Endodermal cell (in vitro differentiated cells): ENCODE measurements around the gene SLC5A11. TPM values are rescaled to one million over a fixed set of nuclear protein-coding genes. Genes with fewer than 3 reads are reported as not detected.

Experiments
- DNase-seq: peaks from one replicate; pipeline ENCODE4 v3.0.0-alpha.2; 2017
- H3K27ac ChIP-seq: 2 replicates; pipeline ENCODE4 v1.5.1; 2013; ENCODE audit warnings: mild to moderate bottlenecking, low read depth, low read length, moderate library complexity
- H3K27me3 ChIP-seq: 2 replicates; pipeline ENCODE4 v1.6.1; 2013; ENCODE audit warnings: mild to moderate bottlenecking, low read length, moderate library complexity; ENCODE audit not compliant: insufficient read depth, control insufficient read depth, poor library complexity, severe bottlenecking
- H3K36me3 ChIP-seq: 2 replicates; pipeline ENCODE4 v1.7.0; 2013; ENCODE audit warnings: mild to moderate bottlenecking, low read length, moderate library complexity; ENCODE audit not compliant: control insufficient read depth, insufficient read depth
- H3K4me1 ChIP-seq: one replicate; pipeline ENCODE4 v1.7.0; 2013; ENCODE audit warnings: low read length; ENCODE audit not compliant: control insufficient read depth, insufficient read depth
- H3K4me3 ChIP-seq: 2 replicates; pipeline ENCODE4 v1.5.1; 2013; ENCODE audit warnings: mild to moderate bottlenecking, low read length, moderate library complexity
- H3K9ac ChIP-seq: 2 replicates; pipeline ENCODE4 v1.6.1; 2013; ENCODE audit warnings: mild to moderate bottlenecking, low read length, moderate library complexity; ENCODE audit not compliant: poor library complexity, severe bottlenecking; ENCODE audit errors: extremely low read depth
- H3K9me3 ChIP-seq: 2 replicates; pipeline ENCODE4 v1.6.1; 2013; ENCODE audit warnings: mild to moderate bottlenecking, low read length, moderate library complexity; ENCODE audit not compliant: control insufficient read depth
- H3K27ac Mint-ChIP-seq: 2 replicates; pipeline ENCODE4 v1.8.0; 2020; ENCODE audit warnings: mixed read lengths
- H3K27me3 Mint-ChIP-seq: 2 replicates; pipeline ENCODE4 v1.8.0; 2021; ENCODE audit warnings: mild to moderate bottlenecking, mixed read lengths; ENCODE audit not compliant: insufficient read depth
- H3K36me3 Mint-ChIP-seq: 2 replicates; pipeline ENCODE4 v1.8.0; 2020; ENCODE audit warnings: low read depth, mixed read lengths
- H3K4me1 Mint-ChIP-seq: 2 replicates; pipeline ENCODE4 v1.8.0; 2020; ENCODE audit warnings: mixed read lengths
- H3K4me3 Mint-ChIP-seq: 2 replicates; pipeline ENCODE4 v1.8.0; 2020; ENCODE audit warnings: mild to moderate bottlenecking, moderate library complexity, mixed read lengths
- H3K9me3 Mint-ChIP-seq: 2 replicates; pipeline ENCODE4 v1.8.0; 2020; ENCODE audit warnings: mild to moderate bottlenecking, mixed read lengths
- WGBS, 2 experiments: methylation state at CpG; one replicate each; pipeline versions ENCODE4 v1.1.5 to v1.1.7; 2013; ENCODE audit warnings: missing lambda C conversion rate in 2 of 2, mixed read lengths in 1 of 2; ENCODE audit not compliant: insufficient coverage in 1 of 2, insufficient read length in 1 of 2; 5-methylcytosine and 5-hydroxymethylcytosine counted together
- total RNA-seq, 2 donors: library from RNA; stranded (reverse); fragmentation: NEBNext Ultra II Directional in 1 of 2; extraction: Animal tissue kit (Norgen Biotek cat#: 25700) in 1 of 2; gene quantifications; 2 replicates in 1 of 2; 3 replicates in 1 of 2; pipeline ENCODE4 v1.2.1, GENCODE V29; 2021
- TF ChIP-seq, protein P1 (sequence below): fragments of 200-600 bp; sonication (generic); conservative IDR thresholded peaks from 2 replicates; pipeline ENCODE4 v1.5.0; 2021; ENCODE audit warnings: antibody characterized with exemption, mild to moderate bottlenecking

SLC5A11 gene
- total RNA-seq, 2 donors from 2014 or later = 0.29 TPM; not detected in 1

DNA sequence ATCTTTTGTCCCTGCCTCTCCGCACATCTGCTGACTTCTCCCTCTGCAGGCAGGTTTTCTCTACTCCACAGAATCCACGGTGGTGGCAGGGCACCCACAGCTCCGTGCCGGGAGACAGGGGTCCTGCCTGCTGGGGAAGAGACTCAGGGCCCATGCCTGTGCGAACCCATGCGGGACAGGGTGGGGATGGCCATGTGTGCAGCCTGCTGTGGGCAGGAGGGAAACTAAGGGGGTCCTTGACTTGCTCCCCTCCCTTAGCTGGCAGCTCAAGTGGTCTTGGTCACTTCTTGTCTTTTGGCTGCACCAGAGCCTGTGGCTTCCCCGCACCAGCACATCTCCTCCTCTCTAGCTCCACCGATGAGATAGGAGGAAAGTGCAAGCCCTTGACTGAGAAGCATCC, 69.8 kb downstream of the SLC5A11 start:
- no peak for DNase-seq
- no peaks in the 10 kb centered on the region for H3K27me3 ChIP-seq
- TF ChIP-seq, protein P1, sequence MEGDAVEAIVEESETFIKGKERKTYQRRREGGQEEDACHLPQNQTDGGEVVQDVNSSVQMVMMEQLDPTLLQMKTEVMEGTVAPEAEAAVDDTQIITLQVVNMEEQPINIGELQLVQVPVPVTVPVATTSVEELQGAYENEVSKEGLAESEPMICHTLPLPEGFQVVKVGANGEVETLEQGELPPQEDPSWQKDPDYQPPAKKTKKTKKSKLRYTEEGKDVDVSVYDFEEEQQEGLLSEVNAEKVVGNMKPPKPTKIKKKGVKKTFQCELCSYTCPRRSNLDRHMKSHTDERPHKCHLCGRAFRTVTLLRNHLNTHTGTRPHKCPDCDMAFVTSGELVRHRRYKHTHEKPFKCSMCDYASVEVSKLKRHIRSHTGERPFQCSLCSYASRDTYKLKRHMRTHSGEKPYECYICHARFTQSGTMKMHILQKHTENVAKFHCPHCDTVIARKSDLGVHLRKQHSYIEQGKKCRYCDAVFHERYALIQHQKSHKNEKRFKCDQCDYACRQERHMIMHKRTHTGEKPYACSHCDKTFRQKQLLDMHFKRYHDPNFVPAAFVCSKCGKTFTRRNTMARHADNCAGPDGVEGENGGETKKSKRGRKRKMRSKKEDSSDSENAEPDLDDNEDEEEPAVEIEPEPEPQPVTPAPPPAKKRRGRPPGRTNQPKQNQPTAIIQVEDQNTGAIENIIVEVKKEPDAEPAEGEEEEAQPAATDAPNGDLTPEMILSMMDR = no peak
- no peaks in the 10 kb centered on the region for H3K9me3 ChIP-seq
- Mint-ChIP-seq H3K4me3 (no peak overlapping the region), H3K27ac (peak overlapping the region; percentile 14), H3K4me1 (no peaks in the 10 kb centered on the region), H3K27me3 (no peaks in the 10 kb centered on the region), H3K36me3 (peaks cover 24% of the 10 kb centered on the region), H3K9me3 (no peaks in the 10 kb centered on the region)
- WGBS, 2 experiments = 89 to 94% methylated on average over 6 to 8 of the region's 8 CpGs
- no peak overlapping the region for H3K27ac ChIP-seq
- H3K4me1 ChIP-seq = no peaks in the 10 kb centered on the region
- peaks cover 17% of the 10 kb centered on the region for H3K36me3 ChIP-seq
- no peak overlapping the region for H3K9ac ChIP-seq
- no peak overlapping the region for H3K4me3 ChIP-seq

DNA sequence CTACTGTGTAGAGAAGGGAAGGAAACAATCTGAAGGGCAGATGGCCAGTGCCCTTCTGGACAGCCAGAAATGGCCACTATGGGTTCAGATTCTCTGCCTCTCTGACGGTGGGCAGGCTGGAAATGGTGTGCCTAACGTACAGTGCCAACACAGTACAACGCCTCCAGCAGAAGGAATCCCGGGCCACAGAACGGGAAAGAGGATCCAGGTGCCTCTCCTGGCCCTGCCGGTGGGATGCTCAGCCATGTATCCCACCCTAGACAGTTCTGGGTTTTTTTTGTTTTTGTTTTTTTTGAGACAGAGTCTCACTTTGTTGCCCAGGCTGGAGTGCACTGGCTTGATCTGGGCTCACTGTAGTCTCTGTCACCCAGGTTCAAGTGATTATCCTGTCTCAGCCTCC, 71.5 kb downstream of the SLC5A11 start:
- H3K9me3 ChIP-seq = no peaks in the 10 kb centered on the region
- no peaks in the 10 kb centered on the region for H3K4me1 ChIP-seq
- no peaks in the 10 kb centered on the region for H3K27me3 ChIP-seq
- H3K36me3 ChIP-seq = peaks cover 32% of the 10 kb centered on the region
- Mint-ChIP-seq H3K36me3 (peaks cover 40% of the 10 kb centered on the region), H3K27me3 (no peaks in the 10 kb centered on the region), H3K9me3 (no peaks in the 10 kb centered on the region), H3K4me3 (no peak overlapping the region), H3K4me1 (no peaks in the 10 kb centered on the region), H3K27ac (no peak overlapping the region)
- no peak overlapping the region for H3K9ac ChIP-seq
- H3K27ac ChIP-seq = no peak overlapping the region
- TF ChIP-seq, protein P1 = no peak
- H3K4me3 ChIP-seq = no peak overlapping the region
- 91 to 94% methylated on average over 3 to 6 of the region's 6 CpGs for WGBS, 2 experiments
- DNase-seq = no peak

DNA sequence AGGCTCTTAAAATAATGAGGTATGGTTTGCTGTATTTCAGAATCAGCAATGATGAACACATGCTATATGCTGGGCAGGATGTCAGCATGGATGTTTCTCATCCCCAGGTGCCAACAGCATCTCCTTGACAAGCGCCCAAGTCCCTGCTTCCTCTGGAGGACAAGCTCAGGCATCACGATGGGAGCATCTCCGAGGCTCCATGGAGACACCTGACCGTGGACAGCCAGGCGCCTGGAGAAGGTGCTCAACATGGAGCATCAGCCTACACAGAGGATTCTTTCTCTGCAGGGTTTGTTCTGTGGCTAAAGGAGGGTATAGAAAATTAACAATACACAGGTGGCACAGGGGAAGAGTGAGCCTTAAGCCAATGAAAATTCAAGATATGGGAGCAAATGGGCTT, 72.1 kb downstream of the SLC5A11 start:
- no peak overlapping the region for H3K9ac ChIP-seq
- Mint-ChIP-seq H3K27ac (no peak overlapping the region), H3K4me1 (no peaks in the 10 kb centered on the region), H3K4me3 (no peak overlapping the region), H3K27me3 (no peaks in the 10 kb centered on the region), H3K9me3 (no peaks in the 10 kb centered on the region), H3K36me3 (peaks cover 44% of the 10 kb centered on the region)
- TF ChIP-seq, protein P1 = no peak
- no peak overlapping the region for H3K27ac ChIP-seq
- DNase-seq = no peak
- no peak overlapping the region for H3K4me3 ChIP-seq
- peaks cover 32% of the 10 kb centered on the region for H3K36me3 ChIP-seq
- WGBS, 2 experiments = 94% methylated on average over 2 to 5 of the region's 5 CpGs
- H3K27me3 ChIP-seq = no peaks in the 10 kb centered on the region
- no peaks in the 10 kb centered on the region for H3K4me1 ChIP-seq
- no peaks in the 10 kb centered on the region for H3K9me3 ChIP-seq
